ENCODE results near the gene PLA2G2E. TPM values are rescaled to one million over a fixed set of nuclear protein-coding genes. Genes with fewer than 3 reads are reported as not detected.

PLA2G2E gene
- total and polyA plus RNA-seq, 10 donors = not detected

GRCh38 chr1:19942088-19942487, 18.7 kb upstream of the PLA2G2E start:
- no peak overlapping the region for H3K4me3 ChIP-seq
- DNase-seq = no peak
- no peaks in the 10 kb centered on the region for H3K4me1 ChIP-seq
- no peak overlapping the region for H3K27ac ChIP-seq
- WGBS, 5 donors = 69 to 84% (median 78%) methylated on average over 3 of the region's 3 CpGs
- H3K9me3 ChIP-seq = no peaks in the 10 kb centered on the region
- intact Hi-C loops (cut with DNase I; ENCODE audit: low total_unique reads) = no loop called here
- no peak for TF ChIP-seq POLR2A (IDR thresholded peaks at IDR 0.05)
- TF ChIP-seq CTCF (IDR thresholded peaks at IDR 0.05 in 8 of 11, conservative IDR thresholded peaks at IDR 0.05 in 3 of 11) = no peak
- TF ChIP-seq POLR2AphosphoS5 (IDR thresholded peaks at IDR 0.05) = no peak
- H3K36me3 ChIP-seq = no peaks in the 10 kb centered on the region
- H3K27me3 ChIP-seq (replicated peaks in 1 of 7) = no peaks in the 10 kb centered on the region

GRCh38 chr1:19941206-19941568, 17.8 kb upstream of the PLA2G2E start:
- TF ChIP-seq CTCF (IDR thresholded peaks at IDR 0.05 in 8 of 11, conservative IDR thresholded peaks at IDR 0.05 in 3 of 11) (no peak), POLR2A (IDR thresholded peaks at IDR 0.05) (no peak), POLR2AphosphoS5 (IDR thresholded peaks at IDR 0.05) (no peak)
- WGBS, 5 donors = 94 to 98% (median 95%) methylated on average over 3 of the region's 3 CpGs
- no peaks in the 10 kb centered on the region for H3K9me3 ChIP-seq
- H3K27me3 ChIP-seq (replicated peaks in 1 of 7) = no peaks in the 10 kb centered on the region
- no peak overlapping the region for H3K27ac ChIP-seq
- no peak for DNase-seq
- no peak overlapping the region for H3K4me3 ChIP-seq
- peaks cover 0 to 4% (median 0%) of the 10 kb centered on the region in 6 donors for H3K4me1 ChIP-seq
- no peaks in the 10 kb centered on the region for H3K36me3 ChIP-seq
- intact Hi-C loops (cut with DNase I; ENCODE audit: low total_unique reads) = no loop called here

- intact Hi-C loops (cut with DNase I; ENCODE audit: low total_unique reads) = no loop called here
- 72 to 79% (median 77%) methylated on average over 7 of the region's 7 CpGs for WGBS, 5 donors
- H3K36me3 ChIP-seq = no peaks in the 10 kb centered on the region
- no peak overlapping the region for H3K4me3 ChIP-seq
- H3K27me3 ChIP-seq (replicated peaks in 1 of 7) = no peaks in the 10 kb centered on the region
- TF ChIP-seq POLR2A (IDR thresholded peaks at IDR 0.05) (no peak), CTCF (IDR thresholded peaks at IDR 0.05 in 8 of 11, conservative IDR thresholded peaks at IDR 0.05 in 3 of 11) (no peak), POLR2AphosphoS5 (IDR thresholded peaks at IDR 0.05) (no peak)
- no peaks in the 10 kb centered on the region for H3K9me3 ChIP-seq
- peaks cover 0 to 5% (median 0%) of the 10 kb centered on the region in 6 donors for H3K4me1 ChIP-seq
- no peak overlapping the region for H3K27ac ChIP-seq
- DNase-seq = no peak
Observed at GRCh38 chr1:19940486-19941205, 17.2 kb upstream of the PLA2G2E start.

GRCh38 chr1:19938472-19938871, 15.1 kb upstream of the PLA2G2E start:
- DNase-seq = no peak
- H3K4me1 ChIP-seq = peaks cover 0 to 5% (median 0%) of the 10 kb centered on the region in 6 donors
- no peak overlapping the region for H3K27ac ChIP-seq
- WGBS, 5 donors = 77 to 98% (median 84%) methylated on average over 1 of the region's 1 CpG
- H3K9me3 ChIP-seq = peaks cover 0 to 6% (median 2%) of the 10 kb centered on the region in 8 donors
- TF ChIP-seq CTCF (IDR thresholded peaks at IDR 0.05 in 8 of 11, conservative IDR thresholded peaks at IDR 0.05 in 3 of 11) (no peak), POLR2AphosphoS5 (IDR thresholded peaks at IDR 0.05) (no peak), POLR2A (IDR thresholded peaks at IDR 0.05) (no peak)
- intact Hi-C loops (cut with DNase I; ENCODE audit: low total_unique reads) = no loop called here
- no peaks in the 10 kb centered on the region for H3K27me3 ChIP-seq (replicated peaks in 1 of 7)
- no peaks in the 10 kb centered on the region for H3K36me3 ChIP-seq
- H3K4me3 ChIP-seq = no peak overlapping the region

All from spleen (tissue), 11 donors.